ENCODE measurements around the gene ASCL5. TPM values are rescaled to one million over a fixed set of nuclear protein-coding genes. Genes with fewer than 3 reads are reported as not detected.

ASCL5 gene
- total RNA-seq, 1 experiment from 2014 or later = 0.15 TPM

GRCh38 chr1:201088901-201089525 lies 38.0 kb downstream of the ASCL5 start:
- H3K9me3 ChIP-seq (ENCODE audit: control insufficient read depth, low read depth, low read length) = no peaks in the 10 kb centered on the region
- no peak overlapping the region for H2BK5ac ChIP-seq (ENCODE audit: insufficient read length, low read length)
- H2BK12ac ChIP-seq (ENCODE audit: insufficient read length, low read depth, low read length) = no peak overlapping the region
- no peaks in the 10 kb centered on the region for H3K27me3 ChIP-seq (ENCODE audit: insufficient read depth, low read length)
- Mint-ChIP-seq H3K27me3 (ENCODE audit: low read depth) (peaks cover 20% of the 10 kb centered on the region), H3K36me3 (ENCODE audit: insufficient read depth in 1 of 3, low read depth in 3 of 3) (no peaks in the 10 kb centered on the region), H3K27ac (no peak overlapping the region; a peak in 1 of 7 replicates), H3K9me3 (no peaks in the 10 kb centered on the region; a peak in 1 of 5 replicates), H3K4me1 (peaks cover 8 to 11% of the 10 kb centered on the region in 2 experiments), H3K4me3 (no peak overlapping the region)
- H3K79me1 ChIP-seq (ENCODE audit: insufficient read depth, low read depth, low read length, poor library complexity, severe bottlenecking) = no peaks in the 10 kb centered on the region
- no peak overlapping the region for H4K8ac ChIP-seq (replicated peaks; ENCODE audit: insufficient read length, low read depth, low read length)
- no peak overlapping the region for H2BK15ac ChIP-seq (ENCODE audit: low read depth, low read length)
- no peak overlapping the region for H2BK120ac ChIP-seq (ENCODE audit: low read depth, low read length, poor library complexity, severe bottlenecking)
- H4K91ac ChIP-seq (ENCODE audit: insufficient read length, low read depth, low read length) = no peak overlapping the region
- no peak overlapping the region for H3K4ac ChIP-seq (ENCODE audit: low read depth, low read length)
- H3T11ph ChIP-seq (ENCODE audit: low read length) = no peak overlapping the region
- H3K4me1 ChIP-seq (ENCODE audit: insufficient read depth, low read length) = no peaks in the 10 kb centered on the region
- no peak overlapping the region for H3K9ac ChIP-seq (ENCODE audit: extremely low read depth, insufficient read length, low read length)
- TF ChIP-seq CTCF (conservative IDR thresholded peaks at IDR 0.05) = no peak
- H3K79me2 ChIP-seq (ENCODE audit: insufficient read depth, low read length) = no peaks in the 10 kb centered on the region
- no peak for DNase-seq
- H3K23me2 ChIP-seq (ENCODE audit: insufficient read length, low read depth, low read length, poor library complexity, severe bottlenecking) = no peaks in the 10 kb centered on the region
- H3K27ac ChIP-seq (ENCODE audit: insufficient read length, low read depth, low read length) = no peak overlapping the region
- H4K20me1 ChIP-seq (ENCODE audit: control insufficient read depth, insufficient read depth, insufficient read length) = no peaks in the 10 kb centered on the region
- no peak overlapping the region for H3K18ac ChIP-seq (ENCODE audit: insufficient read length, low read depth, low read length)
- no peak overlapping the region for H3K14ac ChIP-seq (ENCODE audit: insufficient read depth, low read length)
- no peak overlapping the region for H2AFZ ChIP-seq (ENCODE audit: low read length)
- no peak overlapping the region for H2BK20ac ChIP-seq (ENCODE audit: low read depth, low read length, poor library complexity, severe bottlenecking)
- WGBS (ENCODE audit: extremely low coverage, insufficient read length, low lambda C conversion rate) = no CpG with 5 or more reads among the region's 19 CpGs
- no peak overlapping the region for H4K5ac ChIP-seq (ENCODE audit: insufficient read length, low read depth, low read length)
- no peak overlapping the region for H3K4me2 ChIP-seq (ENCODE audit: insufficient read depth, insufficient read length, low read length)
- no peak overlapping the region for H3K23ac ChIP-seq (ENCODE audit: insufficient read length, low read depth, low read length)
- no peak overlapping the region for H2AK5ac ChIP-seq (ENCODE audit: insufficient read length, low read length)
- no peak overlapping the region for H3K56ac ChIP-seq (ENCODE audit: insufficient read length, low read depth, low read length)
